HG02943 (cell line): ENCODE measurements around the gene GLP2R.

ENCODE experiments used
- ATAC-seq: cut with Tn5 transposase; IDR thresholded peaks from one replicate; pipeline ENCODE4 v1.9.1; 2021; ENCODE audit warnings: mild to moderate bottlenecking, low read depth, moderate library complexity; ENCODE audit not compliant: unreplicated experiment

GLP2R gene

GRCh38 chr17:9895923-9896322, 70.2 kb downstream of the GLP2R start:
- no peak for ATAC-seq

DNA sequence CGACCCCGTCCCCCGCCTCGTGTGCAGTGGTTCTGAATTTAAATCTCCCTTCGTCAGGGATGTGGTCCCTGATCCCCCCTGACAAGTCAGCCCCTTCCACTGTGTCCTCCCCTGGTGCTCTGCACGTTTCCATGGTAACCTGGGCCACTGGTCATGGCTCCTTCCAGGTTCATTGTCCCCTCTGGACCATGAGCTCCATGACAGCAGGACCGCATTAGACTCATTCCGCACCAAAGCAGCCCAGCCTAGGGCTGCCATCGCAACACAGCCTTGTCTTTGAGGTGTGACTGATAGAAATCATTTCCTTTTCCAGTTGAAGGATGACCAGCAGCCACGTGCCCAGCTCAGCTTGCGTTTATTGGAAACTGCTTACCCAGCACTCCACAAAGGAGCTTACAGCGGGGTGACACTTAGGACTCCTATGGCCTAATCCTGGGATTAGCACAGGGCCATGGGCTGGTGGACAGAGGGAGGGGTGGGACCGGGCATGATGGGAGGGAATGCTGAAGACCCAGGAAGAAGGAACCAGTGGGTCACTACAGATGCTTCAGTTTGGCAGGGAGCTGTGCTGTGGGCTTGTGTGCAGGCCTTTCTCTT, 71.7 kb downstream of the GLP2R start:
- no peak for ATAC-seq

DNA sequence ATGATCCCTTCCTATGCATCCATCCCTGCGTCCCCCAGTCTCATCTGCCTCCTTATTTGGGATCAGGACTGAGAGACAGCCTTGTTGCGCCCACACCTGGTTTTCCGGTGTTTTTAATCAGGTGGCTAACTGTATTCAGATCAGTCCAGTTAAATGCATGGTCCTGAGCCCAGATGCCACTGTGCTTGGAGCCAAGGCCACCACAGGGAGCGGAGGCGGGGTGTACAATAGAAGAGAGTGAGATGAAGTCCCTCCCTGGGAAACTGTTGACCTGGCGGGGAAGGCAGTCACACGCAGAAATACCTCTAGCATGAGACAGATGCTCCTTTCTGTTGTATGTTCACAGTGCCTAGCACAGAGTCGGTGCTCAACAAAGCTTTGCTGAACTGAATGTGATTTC, 73.1 kb downstream of the GLP2R start:
- no peak for ATAC-seq

GRCh38 chr17:9899280-9900043, 73.7 kb downstream of the GLP2R start:
- no peak for ATAC-seq

GRCh38 chr17:9900044-9900594, 74.4 kb downstream of the GLP2R start:
- no peak for ATAC-seq

GRCh38 chr17:9900784-9901183, 75.1 kb downstream of the GLP2R start:
- ATAC-seq, result no peak

DNA sequence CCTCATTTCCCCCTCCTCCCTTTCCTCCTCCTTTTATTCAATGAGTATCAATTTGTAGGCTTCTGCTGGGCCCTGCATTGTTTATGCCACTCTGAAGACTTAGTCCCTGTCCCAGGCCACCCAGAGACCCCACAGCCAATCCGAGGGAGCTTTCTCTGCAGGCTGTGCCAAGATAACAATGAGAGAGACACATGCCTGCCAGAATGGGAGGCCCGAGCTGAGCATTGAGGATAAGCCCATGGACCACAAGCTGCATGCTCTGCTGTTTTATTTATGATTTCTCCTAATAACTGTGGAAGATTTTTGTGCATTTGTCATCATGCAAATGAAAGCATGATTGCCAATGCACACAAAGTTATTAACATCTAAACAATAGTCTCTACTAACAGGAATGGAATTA, 76.4 kb downstream of the GLP2R start:
- ATAC-seq, result no peak

GRCh38 chr17:9904277-9905077, 78.8 kb downstream of the GLP2R start:
- ATAC-seq, result no peak

- ATAC-seq, result no peak
These were observed 79.3 kb downstream of the GLP2R start, which contains the start of gene RCVRN for GRCh38 chr17:9905078-9905415. TSS of gene RCVRN (minus strand) at chr17:9905271. CDS start at chr17:9905180, 91 bp downstream.

DNA sequence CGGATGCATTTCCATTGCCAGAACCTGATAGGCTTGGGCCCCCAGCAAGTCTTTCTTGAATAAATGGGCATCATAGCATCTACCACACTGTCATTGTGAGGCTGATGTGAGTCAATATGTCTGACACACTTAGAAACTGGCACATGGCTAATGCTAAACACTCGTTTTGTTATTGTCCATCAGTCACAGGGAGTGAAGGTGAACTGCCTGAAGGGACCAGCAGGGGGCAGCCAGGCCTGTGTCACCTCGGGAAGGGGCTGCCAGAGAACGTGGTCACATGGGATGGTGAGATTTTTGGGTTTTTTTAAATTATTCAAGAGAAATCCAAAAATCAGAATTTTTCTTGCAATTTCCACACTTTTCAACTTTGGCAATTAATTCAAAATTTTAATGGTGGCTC, 80.2 kb downstream of the GLP2R start:
- no peak for ATAC-seq

- no peak for ATAC-seq
These were observed 80.9 kb downstream of the GLP2R start for GRCh38 chr17:9906616-9907015.

DNA sequence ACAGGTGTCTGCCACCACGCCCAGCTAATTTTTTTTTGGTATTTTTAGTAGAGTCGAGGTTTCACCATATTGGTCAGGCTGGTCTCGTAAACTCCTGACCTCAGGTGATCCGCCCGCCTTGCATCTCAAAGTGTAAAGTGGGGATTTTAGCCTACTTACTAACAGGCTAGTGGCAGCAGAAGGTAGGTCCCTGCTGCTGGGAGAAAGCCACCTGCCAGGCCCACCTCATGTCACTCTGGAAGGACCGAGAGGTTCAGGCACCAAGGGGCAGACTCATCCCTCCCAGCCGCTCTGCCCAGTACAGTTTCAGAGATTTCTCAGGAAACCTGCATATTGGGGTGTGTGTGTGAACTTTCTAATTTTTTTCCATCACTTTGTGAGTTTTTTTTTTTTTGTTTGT, 81.4 kb downstream of the GLP2R start:
- ATAC-seq, result no peak

DNA sequence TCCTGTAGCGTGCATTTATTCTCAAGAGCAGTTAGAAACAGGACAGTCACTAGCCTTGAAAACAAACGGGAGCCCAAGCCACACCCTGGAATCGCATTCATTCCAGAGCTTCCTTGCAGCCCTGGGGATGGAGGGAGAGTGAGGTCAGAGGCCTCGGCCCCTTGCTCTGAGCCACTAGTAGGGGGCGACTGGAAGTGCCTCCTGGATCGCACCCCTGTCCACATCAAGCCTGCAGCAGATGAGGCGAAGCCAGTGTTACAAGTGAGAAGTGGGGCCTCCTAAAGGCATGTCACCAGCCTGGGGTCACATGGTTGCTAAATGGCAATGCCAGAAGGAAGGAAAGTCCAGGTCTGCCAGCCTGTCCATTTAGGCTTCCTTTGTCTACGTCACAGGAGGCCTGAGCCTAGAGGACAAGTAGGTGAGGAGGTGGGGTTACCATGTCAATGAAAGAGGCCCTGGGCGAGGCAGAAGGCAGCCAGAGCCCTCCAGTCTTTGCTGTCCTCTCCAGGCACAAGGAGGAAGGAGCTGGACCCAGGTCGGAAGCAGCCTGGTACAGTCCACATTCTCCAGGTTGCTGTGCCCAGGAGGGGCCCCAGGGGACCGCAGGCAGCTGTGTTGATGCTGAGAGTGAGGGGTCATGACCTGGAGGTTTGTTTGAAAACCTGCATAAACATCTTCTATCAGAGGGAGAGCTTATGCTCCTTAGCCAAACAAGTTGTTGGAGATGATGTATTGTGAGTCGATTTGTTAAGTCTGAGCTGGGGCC, 82.3 kb downstream of the GLP2R start:
- ATAC-seq, result no peak

- no peak for ATAC-seq
These were observed 82.9 kb downstream of the GLP2R start for GRCh38 chr17:9908649-9909042.

- ATAC-seq, result no peak
These were observed 85.4 kb downstream of the GLP2R start for GRCh38 chr17:9911089-9911488.

- no peak for ATAC-seq
These were observed 86.7 kb downstream of the GLP2R start for GRCh38 chr17:9912121-9913099.

GRCh38 chr17:9913476-9913875, 87.8 kb downstream of the GLP2R start:
- no peak for ATAC-seq

DNA sequence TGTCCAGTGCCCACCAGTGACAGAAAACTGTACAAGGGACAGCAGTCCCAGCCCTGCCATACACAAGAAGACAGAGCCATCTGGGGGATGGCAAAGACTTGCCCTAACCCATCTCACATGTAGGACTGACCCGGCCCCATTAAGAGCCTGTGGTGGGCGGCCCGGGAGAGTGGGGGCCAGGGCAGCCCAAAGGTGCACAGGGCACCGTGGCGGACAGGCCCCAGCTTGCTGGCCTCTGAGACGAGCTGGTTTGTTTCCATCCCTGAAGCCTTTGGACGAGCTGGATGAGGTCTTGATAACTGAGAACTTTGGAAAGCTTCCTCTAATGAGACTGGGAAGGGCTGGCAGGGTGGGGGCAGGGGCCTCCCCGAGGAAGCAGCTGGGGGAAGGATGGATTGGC, 90.4 kb downstream of the GLP2R start:
- no peak for ATAC-seq

- ATAC-seq, result no peak
These were observed 91.4 kb downstream of the GLP2R start for GRCh38 chr17:9917131-9917530.
